Activated T-cell treated with anti-CD3 and anti-CD28 coated beads for 24 hours (primary cell): Measurements from ENCODE around the gene BET1.

ENCODE experiments used
- DNase-seq: peaks from one replicate; pipeline ENCODE4 v3.0.0-alpha.2; 2020; ENCODE audit warnings: low read depth

Gene BET1

GRCh38 chr7:94012746-94013145, 8.6 kb upstream of the BET1 start:
- DNase-seq = no peak

GRCh38 chr7:94011714-94012353, 7.7 kb upstream of the BET1 start:
- no peak for DNase-seq

- no peak for DNase-seq
Measured at GRCh38 chr7:94008537-94008936, 4.4 kb upstream of the BET1 start.

- DNase-seq = no peak
Measured at GRCh38 chr7:94005753-94006152, 1.6 kb upstream of the BET1 start.

- no peak for DNase-seq
Measured at GRCh38 chr7:94003446-94004023, 620 bp downstream of the BET1 start.

- DNase-seq = no peak
Measured at GRCh38 chr7:94001396-94001795, 2.8 kb downstream of the BET1 start.

GRCh38 chr7:93997868-93998267, 6.3 kb downstream of the BET1 start:
- DNase-seq = no peak

- DNase-seq = no peak
Measured at GRCh38 chr7:93992421-93993110, 11.6 kb downstream of the BET1 start.

- DNase-seq = no peak
Measured at GRCh38 chr7:93987297-93987696, 16.9 kb downstream of the BET1 start.

- no peak for DNase-seq
Measured at GRCh38 chr7:93985101-93985500, 19.1 kb downstream of the BET1 start.

GRCh38 chr7:93984024-93984423, 20.1 kb downstream of the BET1 start:
- no peak for DNase-seq

- DNase-seq = no peak
Measured at GRCh38 chr7:93981480-93981874, 22.7 kb downstream of the BET1 start.

- DNase-seq = no peak
Measured at GRCh38 chr7:93980744-93981479, 23.2 kb downstream of the BET1 start.

GRCh38 chr7:93977211-93977950, 26.8 kb downstream of the BET1 start:
- no peak for DNase-seq

GRCh38 chr7:93973134-93973533, 31.0 kb downstream of the BET1 start:
- DNase-seq = no peak

GRCh38 chr7:93972029-93972725, 32.0 kb downstream of the BET1 start:
- DNase-seq = no peak

- DNase-seq = no peak
Measured at GRCh38 chr7:93968911-93969620, 35.1 kb downstream of the BET1 start.

- no peak for DNase-seq
Measured at GRCh38 chr7:93964813-93965212, 39.3 kb downstream of the BET1 start.

- DNase-seq = no peak
Measured at GRCh38 chr7:93964262-93964661, 39.9 kb downstream of the BET1 start.

- no peak for DNase-seq
Measured at GRCh38 chr7:93960986-93961385, 43.2 kb downstream of the BET1 start.

GRCh38 chr7:93958651-93959050, 45.5 kb downstream of the BET1 start:
- no peak for DNase-seq
